HG03196 (cell line): ENCODE measurements around the gene IL13RA1.
A peak's percentile ranks its signal among the peaks of the same experiment; 100 is the strongest.
"Not testable (repeated sequence)": the region's sequence is repeated elsewhere in the genome, so short reads cannot be mapped to it uniquely, and the experiment has no call there.

Source experiments
- ATAC-seq: cut with Tn5 transposase; IDR thresholded peaks from one replicate; pipeline ENCODE4 v1.9.1; 2021; ENCODE audit not compliant: unreplicated experiment

IL13RA1 gene

GRCh38 chrX:118772051-118772450 lies 44.6 kb downstream of the IL13RA1 start:
- no peak for ATAC-seq

- no peak for ATAC-seq
These were observed 46.4 kb downstream of the IL13RA1 start for GRCh38 chrX:118773782-118774181.

GRCh38 chrX:118779581-118779980 lies 52.2 kb downstream of the IL13RA1 start:
- ATAC-seq, result no peak

GRCh38 chrX:118780509-118780908 lies 53.1 kb downstream of the IL13RA1 start:
- ATAC-seq, result no peak

- ATAC-seq, result no peak
These were observed 53.5 kb downstream of the IL13RA1 start for GRCh38 chrX:118780911-118781310.

GRCh38 chrX:118795528-118796280 lies 68.3 kb downstream of the IL13RA1 start:
- no peak for ATAC-seq

GRCh38 chrX:118802857-118803256 lies 75.5 kb downstream of the IL13RA1 start:
- ATAC-seq, result no peak

- ATAC-seq, result no peak
These were observed 80.0 kb downstream of the IL13RA1 start for GRCh38 chrX:118807151-118808017.

- not testable (repeated sequence) for ATAC-seq
These were observed 89.9 kb downstream of the IL13RA1 start for GRCh38 chrX:118817257-118817656.

- ATAC-seq, result no peak
These were observed 96.1 kb downstream of the IL13RA1 start, which contains the start of gene ZCCHC12 for GRCh38 chrX:118823263-118824172. TSS of gene ZCCHC12 (plus strand) at chrX:118823824. CDS start at chrX:118825245, 1,421 bp downstream.

- ATAC-seq, result no peak
These were observed 96.8 kb downstream of the IL13RA1 start for GRCh38 chrX:118824173-118824730.

GRCh38 chrX:118825227-118825626 lies 97.8 kb downstream of the IL13RA1 start:
- ATAC-seq, result no peak

- peak; percentile 68 for ATAC-seq
These were observed 112.0 kb downstream of the IL13RA1 start for GRCh38 chrX:118839334-118839958.
